ENCODE measurements around the gene DCTN4.
"Not testable (repeated sequence)": the region's sequence is repeated elsewhere in the genome, so short reads cannot be mapped to it uniquely, and the experiment has no call there.

DCTN4 gene

GRCh38 chr5:150742455-150743141, 16.2 kb downstream of the DCTN4 start:
- H3K27ac ChIP-seq; DNase-seq (ENCODE audit: low read depth, low spot score): not testable (repeated sequence)

GRCh38 chr5:150740992-150741391, 17.8 kb downstream of the DCTN4 start:
- no peak overlapping the region for H3K27ac ChIP-seq
- DNase-seq (ENCODE audit: low read depth, low spot score) = no peak

- no peak overlapping the region for H3K27ac ChIP-seq
- no peak for DNase-seq (ENCODE audit: low read depth, low spot score)
Observed at GRCh38 chr5:150738862-150739261, 20.0 kb downstream of the DCTN4 start.

GRCh38 chr5:150734579-150735384, 24.0 kb downstream of the DCTN4 start:
- no peak overlapping the region for H3K27ac ChIP-seq
- no peak for DNase-seq (ENCODE audit: low read depth, low spot score)

- DNase-seq (ENCODE audit: low read depth, low spot score) = no peak
- H3K27ac ChIP-seq = no peak overlapping the region
Observed at GRCh38 chr5:150731669-150732242, 27.1 kb downstream of the DCTN4 start.

GRCh38 chr5:150729859-150730258, 29.0 kb downstream of the DCTN4 start:
- H3K27ac ChIP-seq = no peak overlapping the region
- DNase-seq (ENCODE audit: low read depth, low spot score) = no peak

- peak overlapping the region; percentile 9 for H3K27ac ChIP-seq
Observed at GRCh38 chr5:150723845-150724244, 35.0 kb downstream of the DCTN4 start.

GRCh38 chr5:150710165-150710564, 48.7 kb downstream of the DCTN4 start:
- H3K27ac ChIP-seq = no peak overlapping the region
- no peak for DNase-seq (ENCODE audit: low read depth, low spot score)

More at GRCh38 chr5:150723845-150724244, 35.0 kb downstream of the DCTN4 start:
- DNase-seq (ENCODE audit: low read depth, low spot score) = no peak

- H3K27ac ChIP-seq = no peak overlapping the region
Observed at GRCh38 chr5:150706776-150707390, 51.9 kb downstream of the DCTN4 start.

GRCh38 chr5:150703762-150704161, 55.1 kb downstream of the DCTN4 start:
- DNase-seq (ENCODE audit: low read depth, low spot score) = no peak
- H3K27ac ChIP-seq = no peak overlapping the region

More at GRCh38 chr5:150706776-150707390, 51.9 kb downstream of the DCTN4 start:
- DNase-seq (ENCODE audit: low read depth, low spot score) = no peak

- DNase-seq (ENCODE audit: low read depth, low spot score) = peak; percentile 31
- H3K27ac ChIP-seq = peak within 1 kb of the TSS; percentile 75
Observed at GRCh38 chr5:150700594-150701377, 58.0 kb downstream of the DCTN4 start, which contains the start of gene RBM22. Gene RBM22 (minus strand): TSS chr5:150701062. CDS start chr5:150700985, 77 bp downstream.

GRCh38 chr5:150700246-150700593, 58.6 kb downstream of the DCTN4 start:
- no peak for DNase-seq (ENCODE audit: low read depth, low spot score)
- H3K27ac ChIP-seq = peak overlapping the region; percentile 75

- no peak overlapping the region for H3K27ac ChIP-seq
- DNase-seq (ENCODE audit: low read depth, low spot score) = no peak
Observed at GRCh38 chr5:150694612-150695011, 64.2 kb downstream of the DCTN4 start.

GRCh38 chr5:150692276-150692675, 66.5 kb downstream of the DCTN4 start:
- no peak for DNase-seq (ENCODE audit: low read depth, low spot score)
- H3K27ac ChIP-seq = no peak overlapping the region

GRCh38 chr5:150690760-150691159, 68.1 kb downstream of the DCTN4 start:
- no peak overlapping the region for H3K27ac ChIP-seq
- DNase-seq (ENCODE audit: low read depth, low spot score) = no peak

GRCh38 chr5:150689120-150689519, 69.7 kb downstream of the DCTN4 start:
- DNase-seq (ENCODE audit: low read depth, low spot score) = no peak
- H3K27ac ChIP-seq = no peak overlapping the region

GRCh38 chr5:150676578-150676977, 82.2 kb downstream of the DCTN4 start:
- DNase-seq (ENCODE audit: low read depth, low spot score) = no peak
- H3K27ac ChIP-seq = no peak overlapping the region

GRCh38 chr5:150675069-150675468, 83.7 kb downstream of the DCTN4 start:
- no peak overlapping the region for H3K27ac ChIP-seq
- no peak for DNase-seq (ENCODE audit: low read depth, low spot score)

GRCh38 chr5:150674341-150674821, 84.4 kb downstream of the DCTN4 start:
- DNase-seq (ENCODE audit: low read depth, low spot score) = no peak
- H3K27ac ChIP-seq = no peak overlapping the region

- H3K27ac ChIP-seq = no peak overlapping the region
- DNase-seq (ENCODE audit: low read depth, low spot score) = no peak
Observed at GRCh38 chr5:150672884-150673275, 85.9 kb downstream of the DCTN4 start.
